B cell (primary cell): Measurements from ENCODE around the gene ELK3. TPM values are rescaled to one million over a fixed set of nuclear protein-coding genes. Genes with fewer than 3 reads are reported as not detected.

Experiments
- ATAC-seq: fragments of 200-7000 bp; cut with Tn5 transposase; one replicate; pipeline ENCODE4 v1.10.0; 2021; ENCODE audit warnings: low read depth, mild to moderate bottlenecking, moderate number of reproducible peaks, moderate library complexity
- CTCF ChIA-PET: fragments of 350-600 bp; sonication (Branson Sonifier 250); formaldehyde crosslinking; loops from one replicate; lab custom pipeline; 2021; ENCODE audit warnings: antibody characterized with exemption, inconsistent platforms; lab: Charles Lee
- POLR2A ChIA-PET: fragments of 350-600 bp; sonication (Branson Sonifier 250); formaldehyde crosslinking; loops from one replicate; lab custom pipeline; 2021; ENCODE audit warnings: antibody characterized with exemption; lab: Charles Lee
- DNase-seq: peaks from one replicate; pipeline ENCODE4 v3.0.0; 2013
- H2AFZ ChIP-seq: 2 replicates; pipeline ENCODE4 v1.6.1; 2012; ENCODE audit warnings: mild to moderate bottlenecking, low read depth, low read length; ENCODE audit not compliant: insufficient read depth, poor library complexity, severe bottlenecking
- H3K27ac ChIP-seq, 2 donors: 1 replicate in 1 of 2; 2 replicates in 1 of 2; pipeline ENCODE4 v1.5.1; 2012 to 2013; ENCODE audit warnings: low read length in 2 of 2, mild to moderate bottlenecking in 2 of 2, moderate library complexity in 1 of 2
- H3K27me3 ChIP-seq, 4 experiments: fragments of 200-600 bp in 1 of 4; sonication (generic) in 1 of 4; replicated peaks in 1 of 4; 1 replicate in 2 of 4; 2 replicates in 2 of 4; pipeline versions ENCODE4 v1.6.1 to v1.7.0; 2013 to 2016; ENCODE audit warnings: low read length in 3 of 4, mild to moderate bottlenecking in 2 of 4, mixed read lengths in 1 of 4, moderate library complexity in 1 of 4; ENCODE audit not compliant: insufficient read depth in 4 of 4, control insufficient read depth in 3 of 4; ENCODE audit errors: control extremely low read depth in 1 of 4
- H3K36me3 ChIP-seq, 2 experiments: replicated peaks in 1 of 2; 1 replicate in 1 of 2; 2 replicates in 1 of 2; pipeline versions ENCODE4 v1.6.1 to v1.7.1; 2013; ENCODE audit warnings: low read length in 1 of 2; ENCODE audit not compliant: insufficient read depth in 2 of 2, control insufficient read depth in 1 of 2; ENCODE audit errors: control extremely low read depth in 1 of 2, extremely low read depth in 1 of 2
- H3K4me1 ChIP-seq, 2 donors: fragments of 200-600 bp in 1 of 2; sonication (generic) in 1 of 2; 1 replicate in 1 of 2; 2 replicates in 1 of 2; pipeline versions ENCODE4 v1.5.1 to v1.6.1; 2013 to 2017; ENCODE audit warnings: low read length in 2 of 2; ENCODE audit not compliant: control insufficient read depth in 2 of 2, insufficient read depth in 2 of 2
- H3K4me2 ChIP-seq: replicated peaks from 2 replicates; pipeline ENCODE3; 2012; ENCODE audit warnings: mild to moderate bottlenecking, low read depth, low read length; ENCODE audit not compliant: poor library complexity, severe bottlenecking
- H3K4me3 ChIP-seq, 5 experiments: fragments of 200-600 bp in 1 of 5; sonication (generic) in 1 of 5; 1 replicate in 3 of 5; 2 replicates in 2 of 5; pipeline versions ENCODE4 v1.5.1 to v1.7.0; 2011 to 2016; ENCODE audit warnings: low read length in 4 of 5, mild to moderate bottlenecking in 4 of 5, low read depth in 2 of 5, control low read depth in 1 of 5, moderate library complexity in 1 of 5; ENCODE audit not compliant: insufficient read depth in 1 of 5; ENCODE audit errors: control extremely low read depth in 1 of 5, extremely low read depth in 1 of 5
- H3K79me2 ChIP-seq: fragments of 200-600 bp; sonication (generic); one replicate; pipeline ENCODE4 v1.6.0; 2016; ENCODE audit warnings: low read length; ENCODE audit not compliant: control insufficient read depth, insufficient read depth
- H3K9ac ChIP-seq: fragments of 200-600 bp; sonication (generic); 2 replicates; pipeline ENCODE4 v1.6.1; 2017; ENCODE audit warnings: mild to moderate bottlenecking, low read length, moderate library complexity
- H3K9me3 ChIP-seq, 3 donors: one replicate each; pipeline versions ENCODE4 v1.6.1 to v1.7.1; 2013; ENCODE audit warnings: low read length in 2 of 3; ENCODE audit not compliant: control insufficient read depth in 2 of 3, insufficient read depth in 1 of 3; ENCODE audit errors: control extremely low read depth in 1 of 3
- H4K20me1 ChIP-seq: 2 replicates; pipeline ENCODE4 v1.6.0; 2012; ENCODE audit warnings: mild to moderate bottlenecking, low read length; ENCODE audit not compliant: insufficient read depth, control insufficient read depth, poor library complexity, severe bottlenecking
- H3K27ac Mint-ChIP-seq: one replicate; pipeline ENCODE4 v1.8.0; 2021; ENCODE audit warnings: mixed read lengths
- H3K27me3 Mint-ChIP-seq: one replicate; pipeline ENCODE4 v1.8.0; 2021; ENCODE audit warnings: mixed read lengths
- H3K4me1 Mint-ChIP-seq: one replicate; pipeline ENCODE4 v1.8.0; 2021; ENCODE audit warnings: mixed read lengths
- H3K4me3 Mint-ChIP-seq: one replicate; pipeline ENCODE4 v1.8.0; 2021; ENCODE audit warnings: mixed read lengths
- H3K9me3 Mint-ChIP-seq: one replicate; pipeline ENCODE4 v1.8.0; 2022; ENCODE audit warnings: mixed read lengths; ENCODE audit not compliant: insufficient read depth
- CTCF ChIP-seq: fragments of 200-600 bp; IDR thresholded peaks from one replicate; pipeline ENCODE4 v1.8.0; 2022; ENCODE audit warnings: antibody characterized with exemption, mild to moderate bottlenecking
- EZH2 ChIP-seq: IDR thresholded peaks from 2 replicates; pipeline ENCODE4 v1.6.1; 2012; ENCODE audit warnings: borderline replicate concordance, low read depth, mild to moderate bottlenecking, moderate library complexity, low read length; ENCODE audit not compliant: insufficient read depth, poor library complexity, severe bottlenecking
- WGBS: methylation state at CpG from one replicate; pipeline ENCODE4 v1.1.5; 2013; ENCODE audit warnings: missing lambda C conversion rate; ENCODE audit not compliant: insufficient coverage; 5-methylcytosine and 5-hydroxymethylcytosine counted together
- intact Hi-C: fragments of 100-400 bp; cut with micrococcal nuclease; formaldehyde crosslinking; loops from one replicate; pipeline ENCODE4 v1.10.0; 2022
- polyA plus RNA-seq: library from polyadenylated mRNA; depleted of rRNA; stranded (reverse); fragments of >200 nt; gene quantifications from 2 replicates; pipeline ENCODE4 v1.2.3, GENCODE V29; 2012
- total RNA-seq, 2 donors: library from RNA; stranded (reverse); fragments of 120-200 nt in 1 of 2; gene quantifications; 1 replicate in 1 of 2; 2 replicates in 1 of 2; pipeline versions ENCODE4 v1.2.3 to v1.2.4, GENCODE V29; 2013 to 2022

ELK3 gene
- total and polyA plus RNA-seq, 2 donors (not counting 1 experiment from before 2014, with no cell fraction given): 10.5 to 87.1 TPM

DNA sequence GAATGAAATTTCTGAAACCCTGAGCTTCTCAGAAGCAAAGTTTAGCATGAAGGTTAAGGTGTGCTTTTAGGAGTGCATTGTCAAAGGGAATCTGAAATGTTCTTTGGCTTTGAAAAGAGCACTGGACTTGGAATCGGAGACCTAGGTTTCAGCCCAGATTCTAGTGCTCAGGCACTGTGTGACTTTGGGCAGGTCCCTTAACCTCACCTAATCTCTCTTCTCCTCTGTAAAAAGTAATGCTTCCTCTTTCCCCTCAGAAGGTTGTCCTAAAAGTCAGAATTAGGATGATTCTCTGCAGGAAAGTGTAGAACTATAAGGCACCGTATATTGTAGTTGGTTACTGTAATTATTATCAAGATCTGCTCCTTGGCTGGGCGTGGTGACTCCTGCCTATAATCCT lies 38.0 kb upstream of the ELK3 start:
- 94% methylated on average over 3 of the region's 3 CpGs for WGBS
- Histone ChIP-seq H3K4me1 (no peaks in the 10 kb centered on the region), H3K9ac (no peak overlapping the region), H3K4me3 (no peak overlapping the region), H3K36me3 (no peaks in the 10 kb centered on the region), H4K20me1 (no peaks in the 10 kb centered on the region), H2AFZ (no peak overlapping the region), H3K27ac (no peak overlapping the region), H3K9me3 (no peaks in the 10 kb centered on the region), H3K79me2 (no peaks in the 10 kb centered on the region), H3K27me3 (no peaks in the 10 kb centered on the region), H3K4me2 (no peak overlapping the region)
- intact Hi-C loops: no loop called here
- Mint-ChIP-seq H3K27me3 (no peaks in the 10 kb centered on the region), H3K4me3 (no peak overlapping the region), H3K4me1 (no peaks in the 10 kb centered on the region), H3K27ac (no peak overlapping the region), H3K9me3 (no peaks in the 10 kb centered on the region)
- POLR2A ChIA-PET: no interaction called here
- DNase-seq (no peak), ATAC-seq (no peak)
- CTCF ChIA-PET: no interaction called here
- TF ChIP-seq EZH2 (no peak), CTCF (no peak)

GRCh38 chr12:96157427-96157826 lies 36.7 kb upstream of the ELK3 start:
- DNase-seq: no peak
- no peaks in the 10 kb centered on the region for H4K20me1 ChIP-seq
- POLR2A ChIA-PET: interaction anchor here (0.5 kb wide), 1 partner anchor 21 kb away, joined by 4 read pairs; no protein-coding TSS in a partner anchor
- TF ChIP-seq CTCF (no peak), EZH2 (no peak)
- no peak overlapping the region for H2AFZ ChIP-seq
- Mint-ChIP-seq H3K9me3 (no peaks in the 10 kb centered on the region), H3K4me3 (no peak overlapping the region), H3K27me3 (no peaks in the 10 kb centered on the region), H3K4me1 (no peaks in the 10 kb centered on the region), H3K27ac (no peak overlapping the region)
- H3K9me3 ChIP-seq: no peaks in the 10 kb centered on the region
- ATAC-seq: no peak
- no peaks in the 10 kb centered on the region for H3K36me3 ChIP-seq
- H3K79me2 ChIP-seq: no peaks in the 10 kb centered on the region
- H3K4me1 ChIP-seq: no peaks in the 10 kb centered on the region
- WGBS: 100% methylated on average over 3 of the region's 3 CpGs
- CTCF ChIA-PET: interaction anchor here (0.9 kb wide), 1 partner anchor 20 kb away, joined by 3 read pairs; no protein-coding TSS in a partner anchor
- H3K9ac ChIP-seq: no peak overlapping the region
- intact Hi-C loops: no loop called here
- no peak overlapping the region for H3K4me3 ChIP-seq
- H3K27me3 ChIP-seq: no peaks in the 10 kb centered on the region
- H3K27ac ChIP-seq: no peak overlapping the region
- no peak overlapping the region for H3K4me2 ChIP-seq
